Measurements from ENCODE around the gene SPATA3.
A peak's percentile ranks its signal among the peaks of the same experiment; 100 is the strongest.

SPATA3 gene

GRCh38 chr2:231047274-231047922, 51.5 kb downstream of the SPATA3 start:
- H3K36me3 ChIP-seq: no peaks in the 10 kb centered on the region
- no peak overlapping the region for H3K9ac ChIP-seq
- TF ChIP-seq Cebpa-rat (IDR thresholded peaks at IDR 0.05): no peak
- no peaks in the 10 kb centered on the region; a peak in 1 of 22 replicates for H4K20me1 ChIP-seq
- H3K27ac ChIP-seq: no peak overlapping the region
- no peak overlapping the region for H3K4me2 ChIP-seq
- peaks cover 0 to 26% (median 22%) of the 10 kb centered on the region in 10 experiments; a peak in 16 of 20 replicates for H3K4me1 ChIP-seq
- H3K4me3 ChIP-seq: no peak overlapping the region
- H3K27me3 ChIP-seq: peaks cover 0 to 5% (median 0%) of the 10 kb centered on the region in 11 experiments; a peak in 2 of 22 replicates
- no peaks in the 10 kb centered on the region for H3K9me3 ChIP-seq (replicated peaks in 1 of 11)

- Histone ChIP-seq H3K9ac (no peak overlapping the region), H3K9me3 (replicated peaks in 1 of 11) (no peaks in the 10 kb centered on the region), H3K4me1 (peaks cover under 1 to 32% (median 26%) of the 10 kb centered on the region in 10 experiments; a peak in 17 of 20 replicates), H3K4me2 (no peak overlapping the region), H3K27me3 (peaks cover 0 to 6% (median 0%) of the 10 kb centered on the region in 11 experiments; a peak in 2 of 22 replicates), H3K4me3 (no peak overlapping the region), H4K20me1 (no peaks in the 10 kb centered on the region; a peak in 1 of 22 replicates), H3K27ac (no peak overlapping the region), H3K36me3 (no peaks in the 10 kb centered on the region)
- TF ChIP-seq Cebpa-rat (IDR thresholded peaks at IDR 0.05): no peak
Observed at GRCh38 chr2:231047923-231048915, 52.3 kb downstream of the SPATA3 start.

- Histone ChIP-seq H3K9ac (no peak overlapping the region), H3K4me2 (no peak overlapping the region), H3K4me1 (peaks cover 10 to 34% (median 27%) of the 10 kb centered on the region in 10 experiments; a peak in 18 of 20 replicates), H3K27me3 (peaks cover 0 to 6% (median 0%) of the 10 kb centered on the region in 11 experiments; a peak in 2 of 22 replicates), H3K4me3 (no peak overlapping the region), H3K9me3 (replicated peaks in 1 of 11) (no peaks in the 10 kb centered on the region), H3K36me3 (no peaks in the 10 kb centered on the region), H3K27ac (no peak overlapping the region), H4K20me1 (no peaks in the 10 kb centered on the region; a peak in 1 of 22 replicates)
- TF ChIP-seq Cebpa-rat (IDR thresholded peaks at IDR 0.05): no peak
Observed at GRCh38 chr2:231049286-231050017, 53.5 kb downstream of the SPATA3 start.

- TF ChIP-seq Cebpa-rat (IDR thresholded peaks at IDR 0.05): no peak
Observed at GRCh38 chr2:231050018-231050901, 54.3 kb downstream of the SPATA3 start.

GRCh38 chr2:231051116-231051515, 55.2 kb downstream of the SPATA3 start:
- H3K27me3 ChIP-seq: peaks cover 0 to 6% (median 0%) of the 10 kb centered on the region in 11 experiments; a peak in 2 of 22 replicates
- peak overlapping the region in 8 of 11 experiments; percentile 54 to 93 (median 59); a peak in 16 of 22 replicates for H3K4me2 ChIP-seq
- H3K4me3 ChIP-seq: no peak overlapping the region

More at GRCh38 chr2:231050018-231050901, 54.3 kb downstream of the SPATA3 start:
- no peaks in the 10 kb centered on the region; a peak in 1 of 22 replicates for H4K20me1 ChIP-seq
- H3K9ac ChIP-seq: peak overlapping the region in 3 of 11 experiments; percentile 7 to 33 (median 9); a peak in 2 of 22 replicates
- peak overlapping the region in 8 of 11 experiments; percentile 54 to 93 (median 59); a peak in 16 of 22 replicates for H3K4me2 ChIP-seq
- H3K36me3 ChIP-seq: no peaks in the 10 kb centered on the region
- H3K27ac ChIP-seq: peak overlapping the region in 2 of 11 experiments; percentile 19 to 26; a peak in 3 of 22 replicates
- peaks cover 0 to 6% (median 0%) of the 10 kb centered on the region in 11 experiments; a peak in 2 of 22 replicates for H3K27me3 ChIP-seq
- no peak overlapping the region for H3K4me3 ChIP-seq
- H3K4me1 ChIP-seq: peaks cover 10 to 34% (median 27%) of the 10 kb centered on the region in 10 experiments; a peak in 18 of 20 replicates
- H3K9me3 ChIP-seq (replicated peaks in 1 of 11): no peaks in the 10 kb centered on the region

GRCh38 chr2:231052494-231053451, 56.9 kb downstream of the SPATA3 start:
- Histone ChIP-seq H3K4me3 (peak overlapping the region; percentile 53 to 71 (median 64)), H3K36me3 (no peaks in the 10 kb centered on the region), H3K27ac (peak overlapping the region in 8 of 11 experiments; percentile 21 to 68 (median 46); a peak in 11 of 22 replicates), H3K27me3 (peaks cover 0 to 6% (median 0%) of the 10 kb centered on the region in 11 experiments; a peak in 2 of 22 replicates), H3K4me2 (peak overlapping the region; percentile 86 to 98 (median 92)), H3K9me3 (replicated peaks in 1 of 11) (no peaks in the 10 kb centered on the region), H3K9ac (peak overlapping the region in 10 of 11 experiments; percentile 10 to 77 (median 64); a peak in 18 of 22 replicates), H4K20me1 (peaks cover 0 to 10% (median 4%) of the 10 kb centered on the region in 11 experiments; a peak in 9 of 22 replicates), H3K4me1 (peaks cover 12 to 37% (median 29%) of the 10 kb centered on the region in 10 experiments)
- TF ChIP-seq Cebpa-rat (IDR thresholded peaks at IDR 0.05): no peak

More at GRCh38 chr2:231051116-231051515, 55.2 kb downstream of the SPATA3 start:
- H3K9me3 ChIP-seq (replicated peaks in 1 of 11): no peaks in the 10 kb centered on the region
- H4K20me1 ChIP-seq: no peaks in the 10 kb centered on the region; a peak in 1 of 22 replicates
- H3K36me3 ChIP-seq: no peaks in the 10 kb centered on the region
- peaks cover 10 to 34% (median 27%) of the 10 kb centered on the region in 10 experiments; a peak in 18 of 20 replicates for H3K4me1 ChIP-seq
- H3K27ac ChIP-seq: peak overlapping the region in 2 of 11 experiments; percentile 19 to 26; a peak in 2 of 22 replicates
- no peak for TF ChIP-seq Cebpa-rat (IDR thresholded peaks at IDR 0.05)
- H3K9ac ChIP-seq: peak overlapping the region in 3 of 11 experiments; percentile 7 to 33 (median 9); a peak in 2 of 22 replicates

All from BLaER1 treated with 17β-estradiol and CSF1 and Interleukin-3, amounts not matched to agents 10 nM and 100 nM (cell line).